ENCODE results near the gene VPS37D. TPM values are rescaled to one million over a fixed set of nuclear protein-coding genes. Genes with fewer than 3 reads are reported as not detected.

The VPS37D gene
- polyA plus RNA-seq, 1 experiment, result 1.8 TPM

DNA sequence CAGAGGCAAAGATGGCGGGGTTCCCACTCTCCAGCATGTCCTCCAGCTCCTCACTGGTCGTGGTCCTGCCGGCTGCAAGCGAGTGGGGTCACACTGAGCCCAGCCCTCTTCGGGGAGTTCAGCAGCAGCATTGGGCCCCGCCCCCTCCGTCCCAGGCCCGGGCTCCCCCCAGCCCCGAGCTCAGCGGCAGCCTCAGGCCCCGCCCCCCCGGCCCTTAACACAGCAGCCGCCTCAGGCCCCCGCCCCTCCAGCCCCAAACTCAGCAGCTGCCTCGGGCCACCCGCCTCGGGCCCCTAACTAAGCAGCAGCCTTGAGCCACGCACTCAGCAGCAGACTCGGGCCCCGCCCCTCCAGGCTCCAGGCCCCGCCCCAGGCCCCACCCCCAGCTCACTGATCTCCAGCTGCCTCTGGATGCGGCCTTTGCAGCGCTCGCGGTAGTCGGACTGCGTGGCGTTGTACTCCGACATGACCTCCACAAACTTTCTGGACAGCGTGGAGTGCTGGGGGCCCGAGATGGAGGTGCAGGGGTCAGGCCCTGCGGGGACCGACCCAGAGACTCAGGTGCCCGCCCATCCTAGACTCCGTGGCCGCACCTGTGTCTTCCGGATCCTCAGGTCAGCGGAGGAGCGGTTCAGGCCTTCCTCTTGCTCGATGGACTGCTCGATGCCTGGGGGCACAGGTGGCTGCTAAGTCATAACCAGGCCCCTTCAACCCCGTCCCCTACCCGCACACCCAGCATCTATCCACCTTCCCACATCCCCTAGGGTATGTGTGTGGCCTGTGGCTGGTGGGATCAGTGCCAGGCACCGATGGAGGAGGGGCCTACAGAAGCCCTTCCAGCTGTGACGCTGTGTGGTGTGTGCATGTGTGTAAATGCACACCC, 36.4 kb downstream of the VPS37D start:
- Histone ChIP-seq H3K4me3 (ENCODE audit: low read depth, low read length) (no peak overlapping the region), H3K27me3 (ENCODE audit: control insufficient read depth, insufficient read depth, low read length) (no peaks in the 10 kb centered on the region), H3K27ac (ENCODE audit: low read depth, low read length) (no peak overlapping the region), H3K9me3 (ENCODE audit: control insufficient read depth, insufficient read depth, low read length) (no peaks in the 10 kb centered on the region; the same call in 1 of the 2 replicates)
- ChIA-PET CTCF (interaction anchor here (0.5 to 3.6 kb wide), 3 partner anchors 21 to 97 kb away, joined by 4 to 17 read pairs (median 4); no protein-coding TSS in a partner anchor), POLR2A (interaction anchor here (1.0 to 1.2 kb wide), 2 partner anchors 13 to 36 kb away, joined by 3 read pairs; no protein-coding TSS in a partner anchor)
- DNase-seq (ENCODE audit: low read depth, low spot score), result no peak
- TF ChIP-seq, protein P1, sequence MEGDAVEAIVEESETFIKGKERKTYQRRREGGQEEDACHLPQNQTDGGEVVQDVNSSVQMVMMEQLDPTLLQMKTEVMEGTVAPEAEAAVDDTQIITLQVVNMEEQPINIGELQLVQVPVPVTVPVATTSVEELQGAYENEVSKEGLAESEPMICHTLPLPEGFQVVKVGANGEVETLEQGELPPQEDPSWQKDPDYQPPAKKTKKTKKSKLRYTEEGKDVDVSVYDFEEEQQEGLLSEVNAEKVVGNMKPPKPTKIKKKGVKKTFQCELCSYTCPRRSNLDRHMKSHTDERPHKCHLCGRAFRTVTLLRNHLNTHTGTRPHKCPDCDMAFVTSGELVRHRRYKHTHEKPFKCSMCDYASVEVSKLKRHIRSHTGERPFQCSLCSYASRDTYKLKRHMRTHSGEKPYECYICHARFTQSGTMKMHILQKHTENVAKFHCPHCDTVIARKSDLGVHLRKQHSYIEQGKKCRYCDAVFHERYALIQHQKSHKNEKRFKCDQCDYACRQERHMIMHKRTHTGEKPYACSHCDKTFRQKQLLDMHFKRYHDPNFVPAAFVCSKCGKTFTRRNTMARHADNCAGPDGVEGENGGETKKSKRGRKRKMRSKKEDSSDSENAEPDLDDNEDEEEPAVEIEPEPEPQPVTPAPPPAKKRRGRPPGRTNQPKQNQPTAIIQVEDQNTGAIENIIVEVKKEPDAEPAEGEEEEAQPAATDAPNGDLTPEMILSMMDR (IDR thresholded peaks at IDR 0.05; ENCODE audit: low read depth, low read length), result no peak

DNA sequence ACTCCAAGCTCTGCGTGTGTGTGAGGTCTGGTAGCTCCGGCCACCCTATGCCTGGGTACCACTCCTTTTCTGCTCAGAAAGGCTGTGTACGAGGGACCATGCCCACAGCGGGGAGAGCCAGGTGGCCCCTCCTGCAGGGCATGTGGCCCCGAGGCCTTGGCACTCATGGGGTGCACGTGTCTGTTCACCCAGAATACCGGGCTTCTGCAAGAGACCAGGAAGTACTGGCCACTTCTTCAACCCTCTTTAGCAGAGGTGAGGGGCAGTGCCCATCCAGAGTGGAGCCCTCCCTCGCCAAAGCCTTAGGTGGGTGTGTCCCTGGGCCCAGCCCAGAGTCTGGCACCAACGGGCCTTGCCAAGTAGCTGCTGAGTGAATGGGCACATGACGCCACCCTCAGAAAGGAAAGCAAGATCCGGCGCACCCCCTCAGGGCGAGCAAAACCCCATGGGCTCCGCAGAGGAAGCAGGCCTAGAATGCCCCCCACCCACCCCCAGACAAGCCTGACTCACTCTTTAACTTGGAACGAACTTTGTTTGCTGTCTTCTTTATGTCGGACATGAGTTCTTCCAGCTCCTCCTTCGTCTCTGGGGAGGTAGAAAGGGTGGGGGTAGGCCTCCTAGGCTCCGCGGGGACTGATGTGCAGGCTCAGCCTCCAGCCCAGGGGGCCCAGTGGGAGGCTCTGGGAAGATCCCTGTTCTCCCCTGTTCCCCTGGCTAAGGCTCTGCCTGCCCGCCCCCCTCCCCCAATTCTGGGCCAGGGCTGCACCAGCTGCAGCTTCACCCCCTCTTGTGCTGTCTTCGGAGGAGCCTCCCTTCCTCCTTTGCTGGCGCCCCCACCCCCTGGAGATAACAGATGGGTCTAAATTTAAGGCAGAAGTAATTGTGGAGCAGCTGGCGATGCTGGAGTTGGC, 37.3 kb downstream of the VPS37D start:
- H3K4me3 ChIP-seq (ENCODE audit: low read depth, low read length), result no peak overlapping the region

DNA sequence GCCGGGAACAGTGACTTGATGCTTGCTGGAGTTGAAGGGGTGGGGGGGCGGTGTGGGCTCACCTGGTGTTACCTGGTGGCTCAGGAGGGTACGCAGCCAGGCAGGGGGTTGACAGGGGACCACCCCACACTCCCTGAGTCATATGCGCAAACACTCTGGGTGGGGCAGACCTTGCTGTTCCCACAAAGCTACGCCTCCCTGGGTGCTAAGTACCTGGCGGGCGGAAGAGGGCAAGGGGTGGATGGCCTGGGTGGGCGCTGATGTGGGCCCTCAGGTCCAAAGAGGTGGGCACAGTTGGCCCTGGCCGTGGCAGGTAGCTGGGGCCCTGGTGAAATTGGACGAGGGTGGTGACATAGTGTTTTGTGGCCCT, 37.9 kb downstream of the VPS37D start:
- no peaks in the 10 kb centered on the region; the same call in 1 of the 2 replicates for H3K9me3 ChIP-seq (ENCODE audit: control insufficient read depth, insufficient read depth, low read length)
- H3K27me3 ChIP-seq (ENCODE audit: control insufficient read depth, insufficient read depth, low read length), result no peaks in the 10 kb centered on the region
- no peak for DNase-seq (ENCODE audit: low read depth, low spot score)
- TF ChIP-seq, protein P1 (IDR thresholded peaks at IDR 0.05; ENCODE audit: low read depth, low read length), result no peak
- ChIA-PET POLR2A (interaction anchor here (0.6 to 1.2 kb wide), 5 partner anchors 10 to 93 kb away, joined by 3 to 18 read pairs (median 4); no protein-coding TSS in a partner anchor), CTCF (interaction anchor here (0.6 kb wide), 2 partner anchors 102 to 163 kb away, joined by 3 to 5 read pairs; no protein-coding TSS in a partner anchor)
- H3K27ac ChIP-seq (ENCODE audit: low read depth, low read length), result no peak overlapping the region
- H3K4me3 ChIP-seq (ENCODE audit: low read depth, low read length), result no peak overlapping the region

More for the DNA sequence above, 37.3 kb downstream of the VPS37D start:
- H3K27me3 ChIP-seq (ENCODE audit: control insufficient read depth, insufficient read depth, low read length), result no peaks in the 10 kb centered on the region
- no peak for DNase-seq (ENCODE audit: low read depth, low spot score)
- H3K27ac ChIP-seq (ENCODE audit: low read depth, low read length), result no peak overlapping the region
- CTCF ChIA-PET, result interaction anchor here (0.6 to 3.6 kb wide), 3 partner anchors 98 to 164 kb away, joined by 3 to 17 read pairs (median 5); no protein-coding TSS in a partner anchor
- H3K9me3 ChIP-seq (ENCODE audit: control insufficient read depth, insufficient read depth, low read length), result no peaks in the 10 kb centered on the region; the same call in 1 of the 2 replicates
- TF ChIP-seq, protein P1 (IDR thresholded peaks at IDR 0.05; ENCODE audit: low read depth, low read length), result no peak
- POLR2A ChIA-PET, result interaction anchor here (0.6 to 1.2 kb wide), 6 partner anchors 11 to 92 kb away, joined by 3 to 18 read pairs (median 4); no protein-coding TSS in a partner anchor

DNA sequence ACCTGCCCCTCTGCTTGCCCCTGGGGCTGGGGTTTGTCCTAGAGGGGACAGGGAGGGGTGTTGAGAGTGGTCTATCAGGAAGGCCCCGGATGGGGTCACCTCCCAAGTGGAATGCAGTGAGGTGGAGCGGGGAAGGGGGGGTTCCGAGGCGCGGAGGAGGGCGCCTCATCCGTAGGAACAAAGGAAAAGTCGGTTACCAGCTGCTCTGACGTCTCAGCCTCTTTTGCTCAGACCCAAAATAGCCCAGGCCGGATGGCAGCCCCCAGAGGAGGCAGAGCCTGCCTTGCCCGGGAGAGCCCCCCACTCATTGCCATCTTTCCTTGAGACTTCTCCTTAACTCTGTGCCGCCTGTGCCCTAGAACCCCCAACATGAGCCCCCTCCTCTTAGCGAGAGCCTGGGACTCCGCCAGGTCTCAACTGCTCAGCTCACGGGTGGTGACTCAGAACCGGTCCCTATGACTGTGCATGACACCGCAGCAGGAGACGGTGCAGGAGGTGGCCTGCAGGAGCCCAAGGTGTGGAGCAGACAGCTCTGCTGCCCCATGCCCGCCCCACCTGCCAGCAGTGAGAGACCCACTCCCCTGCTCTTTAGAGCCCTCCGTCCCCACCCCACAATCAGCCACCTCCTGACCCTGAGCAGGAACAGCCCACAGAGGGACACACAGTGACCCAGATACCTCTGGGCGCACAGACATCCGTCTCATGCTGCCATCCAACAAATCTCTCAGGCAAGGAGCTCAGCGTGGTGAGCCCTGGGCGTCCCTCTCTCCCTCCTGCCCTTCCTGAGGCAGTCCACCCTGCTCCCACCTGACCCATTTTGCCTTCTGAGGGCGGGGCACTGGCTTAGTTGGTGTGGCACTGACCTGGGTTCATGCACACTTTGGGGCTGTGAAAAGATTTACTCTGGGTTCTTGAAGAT, 38.8 kb downstream of the VPS37D start:
- H3K27ac ChIP-seq (ENCODE audit: low read depth, low read length), result no peak overlapping the region
- no peaks in the 10 kb centered on the region; the same call in 1 of the 2 replicates for H3K9me3 ChIP-seq (ENCODE audit: control insufficient read depth, insufficient read depth, low read length)
- DNase-seq (ENCODE audit: low read depth, low spot score), result no peak
- CTCF ChIA-PET, result no interaction called here
- H3K27me3 ChIP-seq (ENCODE audit: control insufficient read depth, insufficient read depth, low read length), result no peaks in the 10 kb centered on the region
- H3K4me3 ChIP-seq (ENCODE audit: low read depth, low read length), result no peak overlapping the region
- TF ChIP-seq, protein P1 (IDR thresholded peaks at IDR 0.05; ENCODE audit: low read depth, low read length), result no peak
- POLR2A ChIA-PET, result interaction anchor here (0.5 to 1.5 kb wide), 4 partner anchors 9 to 105 kb away, joined by 4 to 6 read pairs (median 5); no protein-coding TSS in a partner anchor
